HUES6 (cell line): ENCODE measurements around the gene KLF11.

ENCODE experiments used
- H3K27ac ChIP-seq: 2 replicates; pipeline ENCODE4 v1.7.0; 2013; ENCODE audit warnings: low read depth, mild to moderate bottlenecking, low read length, inconsistent platforms
- H3K27me3 ChIP-seq: 2 replicates; pipeline ENCODE4 v1.6.1; 2013; ENCODE audit warnings: low read length; ENCODE audit not compliant: control insufficient read depth, insufficient read depth
- H3K36me3 ChIP-seq: 2 replicates; pipeline ENCODE4 v1.6.1; 2013; ENCODE audit warnings: low read length; ENCODE audit not compliant: control insufficient read depth, insufficient read depth
- H3K4me1 ChIP-seq: 2 replicates; pipeline ENCODE4 v1.6.1; 2013; ENCODE audit warnings: low read length; ENCODE audit not compliant: control insufficient read depth, insufficient read depth
- H3K4me3 ChIP-seq: 2 replicates; pipeline ENCODE4 v1.5.1; 2013; ENCODE audit warnings: low read depth, low read length
- H3K9ac ChIP-seq: one replicate; pipeline ENCODE4 v1.6.1; 2013; ENCODE audit warnings: mild to moderate bottlenecking, low read length
- H3K9me3 ChIP-seq: 2 replicates; pipeline ENCODE4 v1.6.1; 2013; ENCODE audit warnings: low read depth, low read length; ENCODE audit not compliant: control insufficient read depth, insufficient read depth

The KLF11 gene

GRCh38 chr2:10072656-10073480, 29.5 kb downstream of the KLF11 start:
- H3K9me3 ChIP-seq = no peaks in the 10 kb centered on the region
- H3K27ac ChIP-seq = no peak overlapping the region
- no peak overlapping the region for H3K9ac ChIP-seq
- H3K36me3 ChIP-seq = no peaks in the 10 kb centered on the region
- peaks cover 16% of the 10 kb centered on the region for H3K4me1 ChIP-seq
- H3K27me3 ChIP-seq = peaks cover 24% of the 10 kb centered on the region
- no peak overlapping the region for H3K4me3 ChIP-seq

GRCh38 chr2:10073706-10074105, 30.4 kb downstream of the KLF11 start:
- peaks cover 32% of the 10 kb centered on the region for H3K27me3 ChIP-seq
- H3K4me3 ChIP-seq = no peak overlapping the region

GRCh38 chr2:10075101-10075500, 31.8 kb downstream of the KLF11 start:
- Histone ChIP-seq H3K9ac (no peak overlapping the region), H3K4me1 (peaks cover 22% of the 10 kb centered on the region), H3K27me3 (peaks cover 42% of the 10 kb centered on the region), H3K4me3 (no peak overlapping the region), H3K9me3 (no peaks in the 10 kb centered on the region), H3K36me3 (no peaks in the 10 kb centered on the region), H3K27ac (no peak overlapping the region)

More at GRCh38 chr2:10073706-10074105, 30.4 kb downstream of the KLF11 start:
- H3K9ac ChIP-seq = no peak overlapping the region
- H3K36me3 ChIP-seq = no peaks in the 10 kb centered on the region
- no peak overlapping the region for H3K27ac ChIP-seq
- H3K4me1 ChIP-seq = peaks cover 18% of the 10 kb centered on the region
- H3K9me3 ChIP-seq = no peaks in the 10 kb centered on the region

- Histone ChIP-seq H3K9ac (no peak overlapping the region), H3K4me1 (peaks cover 23% of the 10 kb centered on the region), H3K27ac (no peak overlapping the region), H3K27me3 (peaks cover 47% of the 10 kb centered on the region), H3K4me3 (no peak overlapping the region), H3K9me3 (no peaks in the 10 kb centered on the region), H3K36me3 (no peaks in the 10 kb centered on the region)
Measured at GRCh38 chr2:10075571-10076209, 32.3 kb downstream of the KLF11 start.

- H3K36me3 ChIP-seq = no peaks in the 10 kb centered on the region
- H3K4me1 ChIP-seq = peaks cover 28% of the 10 kb centered on the region
- H3K9me3 ChIP-seq = no peaks in the 10 kb centered on the region
- H3K9ac ChIP-seq = no peak overlapping the region
- no peak overlapping the region for H3K27ac ChIP-seq
- no peak overlapping the region for H3K4me3 ChIP-seq
- H3K27me3 ChIP-seq = peaks cover 54% of the 10 kb centered on the region
Measured at GRCh38 chr2:10076511-10076910, 33.2 kb downstream of the KLF11 start.

- Histone ChIP-seq H3K36me3 (no peaks in the 10 kb centered on the region), H3K4me1 (peaks cover 28% of the 10 kb centered on the region), H3K27ac (no peak overlapping the region), H3K27me3 (peaks cover 58% of the 10 kb centered on the region), H3K4me3 (no peak overlapping the region), H3K9ac (no peak overlapping the region), H3K9me3 (no peaks in the 10 kb centered on the region)
Measured at GRCh38 chr2:10076988-10077527, 33.7 kb downstream of the KLF11 start.

- Histone ChIP-seq H3K27me3 (peaks cover 64% of the 10 kb centered on the region), H3K4me3 (no peak overlapping the region)
Measured at GRCh38 chr2:10078001-10078400, 34.7 kb downstream of the KLF11 start.

GRCh38 chr2:10078704-10079265, 35.4 kb downstream of the KLF11 start:
- Histone ChIP-seq H3K9ac (no peak overlapping the region), H3K4me3 (peak overlapping the region; percentile 56), H3K9me3 (no peaks in the 10 kb centered on the region), H3K4me1 (peaks cover 18% of the 10 kb centered on the region), H3K36me3 (no peaks in the 10 kb centered on the region), H3K27ac (no peak overlapping the region), H3K27me3 (peaks cover 70% of the 10 kb centered on the region)

More at GRCh38 chr2:10078001-10078400, 34.7 kb downstream of the KLF11 start:
- no peak overlapping the region for H3K27ac ChIP-seq
- H3K9ac ChIP-seq = no peak overlapping the region
- no peaks in the 10 kb centered on the region for H3K9me3 ChIP-seq
- H3K36me3 ChIP-seq = no peaks in the 10 kb centered on the region
- peaks cover 25% of the 10 kb centered on the region for H3K4me1 ChIP-seq

GRCh38 chr2:10079266-10079869, 36.0 kb downstream of the KLF11 start:
- Histone ChIP-seq H3K9ac (no peak overlapping the region), H3K4me3 (peak overlapping the region; percentile 56), H3K4me1 (peaks cover 12% of the 10 kb centered on the region), H3K9me3 (no peaks in the 10 kb centered on the region), H3K36me3 (no peaks in the 10 kb centered on the region), H3K27me3 (peaks cover 65% of the 10 kb centered on the region), H3K27ac (no peak overlapping the region)

GRCh38 chr2:10079870-10080535, 36.7 kb downstream of the KLF11 start, which contains the start of gene CYS1:
CYS1 (minus strand) TSS chr2:10080411; CDS start chr2:10080223, 188 bp downstream.
- Histone ChIP-seq H3K27ac (no peak within 1 kb of the TSS), H3K4me1 (peaks cover 12% of the 10 kb centered on the region), H3K36me3 (no peaks in the 10 kb centered on the region), H3K9me3 (no peaks in the 10 kb centered on the region), H3K27me3 (peaks cover 65% of the 10 kb centered on the region), H3K9ac (peak within 1 kb of the TSS; percentile 32), H3K4me3 (peak within 1 kb of the TSS; percentile 56)
